Heart right ventricle (tissue), 16 donors: ENCODE data around the gene PANK2. TPM values are rescaled to one million over a fixed set of nuclear protein-coding genes. Genes with fewer than 3 reads are reported as not detected.
A peak's percentile ranks its signal among the peaks of the same experiment; 100 is the strongest.

ENCODE experiments used
- ATAC-seq, 8 donors: fragments of 200-7000 bp; cut with Tn5 transposase; one replicate each; pipeline ENCODE4 v1.9.1; 2020; ENCODE audit warnings: mild to moderate bottlenecking in 8 of 8, moderate library complexity in 8 of 8, moderate number of reproducible peaks in 1 of 8
- DNase-seq, 2 donors: peaks; one replicate each; pipeline ENCODE4 v3.0.0-alpha.2; 2020
- H3K27ac ChIP-seq, 10 donors: fragments of 200-600 bp; sonication (generic) in 2 of 10; one replicate each; pipeline versions ENCODE4 v1.5.0 to v1.8.0; 2020 to 2022; ENCODE audit warnings: mild to moderate bottlenecking in 3 of 10
- H3K27me3 ChIP-seq, 7 donors: fragments of 200-600 bp; one replicate each; pipeline ENCODE4 v1.8.0; 2021 to 2022; ENCODE audit warnings: mild to moderate bottlenecking in 2 of 7
- H3K36me3 ChIP-seq, 9 donors: fragments of 200-600 bp; sonication (generic) in 1 of 9; one replicate each; pipeline versions ENCODE4 v1.5.0 to v1.8.0; 2020 to 2022; ENCODE audit warnings: mild to moderate bottlenecking in 2 of 9
- H3K4me1 ChIP-seq, 9 donors: fragments of 200-600 bp; sonication (generic) in 1 of 9; one replicate each; pipeline versions ENCODE4 v1.5.0 to v1.8.0; 2020 to 2022; ENCODE audit warnings: mild to moderate bottlenecking in 4 of 9
- H3K4me3 ChIP-seq, 10 donors: fragments of 200-600 bp; sonication (generic) in 2 of 10; one replicate each; pipeline versions ENCODE4 v1.5.0 to v1.8.0; 2020 to 2022; ENCODE audit warnings: mild to moderate bottlenecking in 7 of 10, moderate library complexity in 2 of 10
- H3K9me3 ChIP-seq, 11 donors: fragments of 200-600 bp in 10 of 11; sonication (generic) in 2 of 11; one replicate each; pipeline versions ENCODE4 v1.5.0 to v1.8.0; 2013 to 2022; ENCODE audit warnings: mild to moderate bottlenecking in 2 of 11, control low read depth in 1 of 11, moderate library complexity in 1 of 11
- CTCF ChIP-seq, 9 donors: fragments of 200-600 bp; sonication (generic) in 2 of 9; IDR thresholded peaks; one replicate each; pipeline versions ENCODE4 v1.5.0 to v1.8.0; 2021 to 2022; ENCODE audit warnings: antibody characterized with exemption in 9 of 9, mild to moderate bottlenecking in 5 of 9, moderate library complexity in 1 of 9
- WGBS, 2 donors: extraction: QIAGEN DNeasy Blood & Tissue Kit; methylation state at CpG; one replicate each; pipeline ENCODE4 v1.1.7; 2013; ENCODE audit warnings: inconsistent platforms in 1 of 2; 5-methylcytosine and 5-hydroxymethylcytosine counted together
- intact Hi-C, 10 donors: fragments of 100-400 bp; cut with DNase I; formaldehyde crosslinking; loops; one replicate each; pipeline versions ENCODE4 v1.11.1 to v1.14.2; 2022
- polyA plus RNA-seq, 2 donors: library from polyadenylated mRNA; stranded (reverse); fragments of 200-250 nt; gene quantifications; one replicate each; pipeline ENCODE4 v1.2.3, GENCODE V29; 2013
- total RNA-seq, 10 donors: library from RNA; stranded (reverse); fragmentation: NEBNext Ultra II Directional in 3 of 10; extraction: Animal tissue kit (Norgen Biotek cat#: 25700) in 3 of 10; gene quantifications; one replicate each; pipeline versions ENCODE4 v1.2.1 to v1.2.4, GENCODE V29; 2021 to 2023
- donor health status: Arrhythmogenic right ventricular cardiomyopathy.
- donor health status: ischemic (EF 13 %, LVEDD 7.1; RV severe dilation, severe dysfunction).
- donor health status: healthy with polysubstance abuse.
- donor health status: DM: no; HTN: yes; CAD: no.
- donor health status: DM: no; HTN: no; CAD: no.
- donor health status: ischemic (EF 25% LVEDD 6.9; RV normal size, moderate dysfunction).
- donor health status: ischemic (EF 25% LVEDD 5.7; RV mildly dilated, moderate dysfunction).
- donor health status: healthy.
- donor health status: DM: yes; HTN: yes; CAD: no.
- donor health status: Ischemic cardiomyopathy.
- donor health status: ischemic (EF 35%, LVEDD 5.7; RV mildly dilated, moderate dysfunction).
- donor health status: nonischemic (EF 11% LVEDD 7.7; RV severe dilation, severe dysfunction).
- donor health status: DM: yes; HTN: yes; CAD: no.
- donor health status: PGD.
- donor health status: ischemic (EF 29% LVEDD 5.4; RV normal size, mild dysfunction).
- donor health status: nonischemic (EF 23%, LVEDD 6.1; RV moderate dilation, normal function).

The PANK2 gene
- total and polyA plus RNA-seq, 12 donors, result 12.2 to 25.1 (median 17.9) TPM

GRCh38 chr20:3846378-3846739 lies 42.8 kb upstream of the PANK2 start:
- intact Hi-C loops, result loop anchor here in 1 of 10 donors (2.0 kb wide), 1 partner anchor 26 kb away; the partner anchor contains the start of gene AP5S1

GRCh38 chr20:3846740-3847428 lies 42.3 kb upstream of the PANK2 start, which contains the start of gene MAVS:
Gene MAVS, plus strand, starts transcription at chr20:3846834. Its CDS starts 7,791 bp downstream, at chr20:3854625.
- peak in 2 of 9 donors; percentile 18 to 19 for TF ChIP-seq CTCF (IDR thresholded peaks at IDR 0.05)
- DNase-seq, result peak; percentile 91 to 93
- Histone ChIP-seq H3K27me3 (no peaks in the 10 kb centered on the region), H3K36me3 (peaks cover 0 to 6% (median 0%) of the 10 kb centered on the region in 9 donors), H3K4me3 (peak within 1 kb of the TSS; percentile 74 to 100 (median 95)), H3K4me1 (peaks cover 5 to 49% (median 32%) of the 10 kb centered on the region in 9 donors), H3K9me3 (no peaks in the 10 kb centered on the region), H3K27ac (peak within 1 kb of the TSS; percentile 87 to 99 (median 96))
- 0% methylated on average over 71 to 72 of the region's 72 CpGs for WGBS, 2 donors
- intact Hi-C loops, result loop anchor here in 1 of 10 donors (2.0 kb wide), 1 partner anchor 26 kb away; the partner anchor contains the start of gene AP5S1
- ATAC-seq, result peak; percentile 96 to 99 (median 98)

More at GRCh38 chr20:3846378-3846739, 42.8 kb upstream of the PANK2 start:
- peaks cover 5 to 49% (median 32%) of the 10 kb centered on the region in 9 donors for H3K4me1 ChIP-seq
- ATAC-seq (no peak), DNase-seq (peak in 1 of 2 donors; percentile 26)
- WGBS, 2 donors, result 0% methylated on average over 22 of the region's 22 CpGs
- H3K36me3 ChIP-seq, result peaks cover 0 to 6% (median 0%) of the 10 kb centered on the region in 9 donors
- H3K27me3 ChIP-seq, result no peaks in the 10 kb centered on the region
- no peaks in the 10 kb centered on the region for H3K9me3 ChIP-seq
- peak overlapping the region; percentile 87 to 99 (median 96) for H3K27ac ChIP-seq
- no peak for TF ChIP-seq CTCF (IDR thresholded peaks at IDR 0.05)
- peak overlapping the region; percentile 74 to 100 (median 95) for H3K4me3 ChIP-seq

GRCh38 chr20:3847429-3847940 lies 41.7 kb upstream of the PANK2 start:
- WGBS, 2 donors, result 14 to 15% methylated on average over 8 of the region's 8 CpGs
- H3K9me3 ChIP-seq, result no peaks in the 10 kb centered on the region
- no peak for TF ChIP-seq CTCF (IDR thresholded peaks at IDR 0.05)
- peaks cover 5 to 43% (median 32%) of the 10 kb centered on the region in 9 donors for H3K4me1 ChIP-seq
- H3K36me3 ChIP-seq, result peaks cover 0 to 9% (median 0%) of the 10 kb centered on the region in 9 donors
- intact Hi-C loops, result loop anchor here in 1 of 10 donors (2.0 kb wide), 1 partner anchor 27 kb away; the partner anchor contains the start of gene AP5S1
- no peaks in the 10 kb centered on the region for H3K27me3 ChIP-seq
- peak overlapping the region; percentile 74 to 100 (median 95) for H3K4me3 ChIP-seq
- H3K27ac ChIP-seq, result peak overlapping the region; percentile 87 to 99 (median 96)
- DNase-seq (no peak), ATAC-seq (peak in 3 of 8 donors; percentile 0 to 12 (median 1))

GRCh38 chr20:3848565-3848964 lies 40.6 kb upstream of the PANK2 start:
- Histone ChIP-seq H3K9me3 (no peaks in the 10 kb centered on the region), H3K4me1 (peaks cover 5 to 32% (median 23%) of the 10 kb centered on the region in 9 donors), H3K36me3 (peaks cover 0 to 9% (median 0%) of the 10 kb centered on the region in 9 donors), H3K27me3 (no peaks in the 10 kb centered on the region), H3K27ac (peak overlapping the region in 1 of 10 donors; percentile 10), H3K4me3 (no peak overlapping the region)
- TF ChIP-seq CTCF (IDR thresholded peaks at IDR 0.05), result no peak
- ATAC-seq, result no peak
- 77 to 83% methylated on average over 1 of the region's 1 CpG for WGBS, 2 donors
- intact Hi-C loops, result no loop called here
- no peak for DNase-seq
